H1 (cell line): ENCODE data around the gene PPM1L. TPM values are rescaled to one million over a fixed set of nuclear protein-coding genes. Genes with fewer than 3 reads are reported as not detected.

Experiments used
- CTCF ChIA-PET: fragments of 300-600 bp; sonication (Branson Sonifier 250); formaldehyde crosslinking; loops from one replicate; lab custom pipeline; 2021; ENCODE audit not compliant: partially characterized antibody; lab: Charles Lee
- POLR2A ChIA-PET: fragments of 300-600 bp; sonication (Branson Sonifier 250); formaldehyde crosslinking; loops from one replicate; lab custom pipeline; 2021; ENCODE audit warnings: inconsistent platforms; ENCODE audit not compliant: partially characterized antibody; lab: Charles Lee
- DNase-seq, 2 experiments: peaks; one replicate each; pipeline versions ENCODE4 v3.0.0 to v3.0.0-alpha.2; 2010 to 2022; ENCODE audit warnings: low spot score in 2 of 2, low read depth in 1 of 2, mixed read lengths in 1 of 2
- FAIRE-seq: peaks from 2 replicates; lab custom pipeline; 2011; peaks lifted over from hg19 to GRCh38; lab: Jason Lieb, UNC
- H2AFZ ChIP-seq: 2 replicates; pipeline ENCODE4 v1.8.1; 2012; ENCODE audit warnings: low read length, inconsistent platforms
- H2AK5ac ChIP-seq: 2 replicates; pipeline ENCODE4 v1.6.1; 2013; ENCODE audit warnings: low read depth, low read length
- H2BK120ac ChIP-seq: replicated peaks from 2 replicates; pipeline ENCODE3; 2013; ENCODE audit warnings: low read depth, low read length, inconsistent platforms
- H2BK12ac ChIP-seq: 2 replicates; pipeline ENCODE4 v1.6.1; 2013; ENCODE audit warnings: low read depth, low read length
- H2BK15ac ChIP-seq: 2 replicates; pipeline ENCODE4 v1.6.1; 2013; ENCODE audit warnings: low read length
- H2BK20ac ChIP-seq: 2 replicates; pipeline ENCODE4 v1.6.1; 2013; ENCODE audit warnings: low read length
- H2BK5ac ChIP-seq: 2 replicates; pipeline ENCODE4 v1.6.1; 2013; ENCODE audit warnings: low read depth, low read length
- H3K14ac ChIP-seq: 2 replicates; pipeline ENCODE4 v1.6.1; 2013; ENCODE audit warnings: inconsistent platforms; ENCODE audit not compliant: insufficient read length
- H3K18ac ChIP-seq: 2 replicates; pipeline ENCODE4 v1.6.1; 2013; ENCODE audit warnings: low read length; ENCODE audit errors: extremely low read depth
- H3K23ac ChIP-seq: 2 replicates; pipeline ENCODE4 v1.6.1; 2013; ENCODE audit warnings: inconsistent platforms; ENCODE audit not compliant: insufficient read length
- H3K23me2 ChIP-seq: 2 replicates; pipeline ENCODE4 v1.6.1; 2013; ENCODE audit warnings: low read depth, low read length
- H3K27ac ChIP-seq: 2 replicates; pipeline ENCODE4 v1.6.1; 2011; ENCODE audit warnings: low read depth, low read length, inconsistent platforms
- H3K27me3 ChIP-seq, 4 experiments: replicated peaks in 1 of 4; 1 replicate in 1 of 4; 2 replicates in 3 of 4; pipeline versions ENCODE4 v1.6.1 to v1.8.1; 2011 to 2013; ENCODE audit warnings: low read length in 3 of 4, mild to moderate bottlenecking in 3 of 4, inconsistent platforms in 2 of 4, mixed read lengths in 2 of 4, moderate library complexity in 1 of 4; ENCODE audit not compliant: control insufficient read depth in 3 of 4, insufficient read depth in 3 of 4; ENCODE audit errors: extremely low read depth in 1 of 4
- H3K36me3 ChIP-seq, 4 experiments: 2 replicates each; pipeline versions ENCODE4 v1.6.1 to v1.8.1; 2011 to 2013; ENCODE audit warnings: mild to moderate bottlenecking in 4 of 4, low read length in 3 of 4, moderate library complexity in 2 of 4, control low read depth in 1 of 4, inconsistent platforms in 1 of 4; ENCODE audit not compliant: insufficient read depth in 4 of 4, control insufficient read depth in 2 of 4
- H3K4ac ChIP-seq: replicated peaks from 2 replicates; pipeline ENCODE3; 2013; ENCODE audit warnings: low read length, low read depth, mixed read lengths, inconsistent platforms; ENCODE audit not compliant: insufficient read length
- H3K4me1 ChIP-seq, 4 experiments: replicated peaks in 1 of 4; 1 replicate in 1 of 4; 2 replicates in 3 of 4; pipeline versions ENCODE4 v1.6.1 to v1.8.1; 2011 to 2013; ENCODE audit warnings: low read length in 3 of 4, inconsistent platforms in 2 of 4, mixed read lengths in 1 of 4; ENCODE audit not compliant: insufficient read depth in 4 of 4, control insufficient read depth in 3 of 4
- H3K4me2 ChIP-seq, 2 experiments: 2 replicates each; pipeline versions ENCODE4 v1.6.1 to v1.8.1; 2011 to 2013; ENCODE audit warnings: low read depth in 2 of 2, low read length in 2 of 2, control low read depth in 1 of 2, inconsistent platforms in 1 of 2, mild to moderate bottlenecking in 1 of 2; ENCODE audit not compliant: insufficient read depth in 1 of 2
- H3K4me3 ChIP-seq, 4 experiments: fragments of 200-600, 300-600 bp in 1 of 4; sonication (generic), shearing (Covaris generic), sonication (Bioruptor Twin) in 1 of 4; 2 replicates each; pipeline versions ENCODE4 v1.5.1 to v1.8.1; 2011 to 2016; ENCODE audit warnings: low read length in 4 of 4, low read depth in 3 of 4, control low read depth in 2 of 4, inconsistent platforms in 2 of 4, mild to moderate bottlenecking in 2 of 4, mixed read lengths in 1 of 4, moderate library complexity in 1 of 4; ENCODE audit not compliant: insufficient read depth in 2 of 4; ENCODE audit errors: extremely low read depth in 1 of 4
- H3K56ac ChIP-seq: replicated peaks from 2 replicates; pipeline ENCODE3; 2013; ENCODE audit warnings: low read depth, mild to moderate bottlenecking, mixed read lengths, low read length, inconsistent platforms; ENCODE audit not compliant: insufficient read length
- H3K79me1 ChIP-seq: 2 replicates; pipeline ENCODE4 v1.6.1; 2013; ENCODE audit warnings: low read depth, low read length, control low read depth
- H3K79me2 ChIP-seq, 2 experiments: 2 replicates each; pipeline versions ENCODE4 v1.6.1 to v1.8.1; 2012 to 2013; ENCODE audit warnings: low read length in 2 of 2, mild to moderate bottlenecking in 2 of 2, inconsistent platforms in 1 of 2; ENCODE audit not compliant: insufficient read depth in 2 of 2, control insufficient read depth in 1 of 2
- H3K9ac ChIP-seq, 4 experiments: replicated peaks in 1 of 4; 1 replicate in 1 of 4; 2 replicates in 3 of 4; pipeline versions ENCODE4 v1.6.1 to v1.8.1; 2011 to 2013; ENCODE audit warnings: low read depth in 3 of 4, low read length in 3 of 4, control low read depth in 2 of 4, mild to moderate bottlenecking in 2 of 4, moderate library complexity in 2 of 4, inconsistent platforms in 1 of 4; ENCODE audit errors: extremely low read depth in 1 of 4
- H3K9me3 ChIP-seq, 2 experiments: 2 replicates each; pipeline versions ENCODE4 v1.6.1 to v1.8.1; 2012 to 2013; ENCODE audit warnings: mild to moderate bottlenecking in 2 of 2, moderate library complexity in 2 of 2, control low read depth in 1 of 2, inconsistent platforms in 1 of 2, low read depth in 1 of 2, low read length in 1 of 2, mixed read lengths in 1 of 2; ENCODE audit not compliant: insufficient read depth in 2 of 2
- H4K20me1 ChIP-seq, 2 experiments: replicated peaks in 1 of 2; 2 replicates each; pipeline versions ENCODE3 to v1.8.1; 2011 to 2013; ENCODE audit warnings: inconsistent platforms in 2 of 2, low read length in 2 of 2, mild to moderate bottlenecking in 1 of 2; ENCODE audit not compliant: insufficient read depth in 2 of 2, control insufficient read depth in 1 of 2
- H4K5ac ChIP-seq: 2 replicates; pipeline ENCODE4 v1.6.1; 2013; ENCODE audit warnings: low read length, low read depth, mixed read lengths, inconsistent platforms; ENCODE audit not compliant: insufficient read length
- H4K8ac ChIP-seq: 2 replicates; pipeline ENCODE4 v1.8.0; 2013; ENCODE audit warnings: mild to moderate bottlenecking, moderate library complexity, low read length, inconsistent platforms; ENCODE audit not compliant: insufficient read depth; ENCODE audit errors: extremely low read depth
- H4K91ac ChIP-seq: replicated peaks from 2 replicates; pipeline ENCODE3; 2013; ENCODE audit warnings: low read length, mixed read lengths, inconsistent platforms; ENCODE audit not compliant: insufficient read length
- ATF3 ChIP-seq: IDR thresholded peaks from 2 replicates; pipeline ENCODE4 v1.6.1; 2011; ENCODE audit warnings: low read depth, mild to moderate bottlenecking, low read length; ENCODE audit not compliant: insufficient read depth
- BACH1 ChIP-seq: IDR thresholded peaks from 2 replicates; pipeline ENCODE4 v1.6.1; 2012; ENCODE audit warnings: low read length, improper control_type of control experiment
- EP300 ChIP-seq, 2 experiments: IDR thresholded peaks; 1 replicate in 1 of 2; 2 replicates in 1 of 2; pipeline ENCODE4 v1.6.1; 2011 to 2012; ENCODE audit warnings: low read depth in 2 of 2, low read length in 2 of 2, mild to moderate bottlenecking in 2 of 2, borderline replicate concordance in 1 of 2, inconsistent platforms in 1 of 2, moderate library complexity in 1 of 2
- GTF2F1 ChIP-seq: IDR thresholded peaks from 2 replicates; pipeline ENCODE4 v1.6.1; 2012; ENCODE audit warnings: low read depth, low read length, improper control_type of control experiment, borderline replicate concordance
- NANOG ChIP-seq: IDR thresholded peaks from 2 replicates; pipeline ENCODE4 v1.6.1; 2011; ENCODE audit warnings: low read length, low read depth, mild to moderate bottlenecking, inconsistent platforms; ENCODE audit not compliant: insufficient read depth, poor library complexity, severe bottlenecking
- RNF2 ChIP-seq: fragments of 200-900, 300-1000 bp; sonication (generic); IDR thresholded peaks from 2 replicates; pipeline ENCODE4 v1.7.1; 2016; ENCODE audit warnings: borderline replicate concordance, low read depth, mild to moderate bottlenecking, antibody characterized with exemption, low read length; ENCODE audit not compliant: poor library complexity, severe bottlenecking; ENCODE audit errors: missing control alignments
- TEAD4 ChIP-seq: IDR thresholded peaks from 2 replicates; pipeline ENCODE4 v1.6.1; 2012; ENCODE audit warnings: low read depth, low read length, inconsistent platforms, mixed read lengths
- WGBS, 2 experiments: shearing (Covaris generic) in 1 of 2; methylation state at CpG; one replicate each; pipeline versions ENCODE4 v1.1.6 to v1.1.7; 2013 to 2015; ENCODE audit warnings: low lambda C conversion rate in 2 of 2, mixed read lengths in 2 of 2, inconsistent platforms in 1 of 2, low coverage in 1 of 2, missing lambda C conversion rate in 1 of 2; ENCODE audit not compliant: insufficient replicate concordance in 2 of 2, insufficient coverage in 1 of 2, insufficient read length in 1 of 2; ENCODE audit errors: extremely low coverage in 1 of 2, missing lambda C conversion rate in 1 of 2; 5-methylcytosine and 5-hydroxymethylcytosine counted together
- polyA plus RNA-seq, 7 experiments: library from polyadenylated mRNA; depleted of rRNA in 3 of 7; stranded (reverse) in 5 of 7; unstranded in 2 of 7; fragments of >200 nt in 5 of 7; fragments of 200-250 nt in 2 of 7; gene quantifications; 1 replicate in 5 of 7; 2 replicates in 1 of 7; 4 replicates in 1 of 7; pipeline versions ENCODE4 v1.2.1 to v1.2.3, GENCODE V29; 2011 to 2013; ENCODE audit warnings: missing spikeins in 2 of 7, mixed read lengths in 2 of 7
- total RNA-seq: library from RNA; stranded (reverse); fragmentation: NEBNext Ultra II Directional; extraction: Animal tissue kit (Norgen Biotek cat#: 25700); gene quantifications from 2 replicates; pipeline ENCODE4 v1.2.1, GENCODE V29; 2021

The PPM1L gene
- total and polyA plus RNA-seq, 2 of the 8 experiments (the other 6 are each of a cell fraction or from before 2014, with no cell fraction given) = 2.8 to 18.1 TPM

- H3K23ac ChIP-seq = no peak overlapping the region
- 82% methylated on average over 3 of the region's 3 CpGs; no CpG with 5 or more reads in 1 of the 2 experiments for WGBS, 2 experiments
- H3K56ac ChIP-seq = no peak overlapping the region
- H3K4me2 ChIP-seq = no peak overlapping the region
- no peaks in the 10 kb centered on the region for H3K4me1 ChIP-seq
- H3K36me3 ChIP-seq = no peaks in the 10 kb centered on the region
- no peak overlapping the region for H4K91ac ChIP-seq
- ChIA-PET POLR2A (interaction anchor here (0.9 kb wide), 1 partner anchor 40 kb away, joined by 3 read pairs; no protein-coding TSS in a partner anchor), CTCF (interaction anchor here (0.8 kb wide), 1 partner anchor 12 kb away, joined by 3 read pairs; no protein-coding TSS in a partner anchor)
- no peak overlapping the region for H3K9ac ChIP-seq
- H3K79me2 ChIP-seq = no peaks in the 10 kb centered on the region
- no peaks in the 10 kb centered on the region; the same call in 1 of the 2 replicates for H3K79me1 ChIP-seq
- no peak overlapping the region for H2BK120ac ChIP-seq
- FAIRE-seq (no peak), DNase-seq (no peak)
- H3K9me3 ChIP-seq = no peaks in the 10 kb centered on the region
- H2AK5ac ChIP-seq = no peak overlapping the region
- no peak overlapping the region for H2BK5ac ChIP-seq
- H2BK20ac ChIP-seq = no peak overlapping the region
- H3K27ac ChIP-seq = no peak overlapping the region
- no peak overlapping the region for H2BK15ac ChIP-seq
- no peaks in the 10 kb centered on the region; a peak in 1 of 7 replicates for H3K27me3 ChIP-seq
- H2AFZ ChIP-seq = no peak overlapping the region
- no peak overlapping the region for H4K8ac ChIP-seq
- H3K14ac ChIP-seq = no peak overlapping the region
- no peak overlapping the region for H3K4me3 ChIP-seq
- no peaks in the 10 kb centered on the region for H4K20me1 ChIP-seq
- no peak overlapping the region for H2BK12ac ChIP-seq
- H3K18ac ChIP-seq = no peak overlapping the region
- H3K4ac ChIP-seq = no peak overlapping the region
- no peaks in the 10 kb centered on the region for H3K23me2 ChIP-seq
- no peak overlapping the region for H4K5ac ChIP-seq
- TF ChIP-seq TEAD4 (no peak), BACH1 (no peak), NANOG (no peak), RNF2 (no peak), GTF2F1 (no peak), EP300 (IDR thresholded peaks at IDR 0.05; ENCODE audit: borderline replicate concordance in 1 of 2, low read depth in 2 of 2, low read length in 2 of 2) (no peak), ATF3 (no peak)
Observed at GRCh38 chr3:160842021-160843005, 86.3 kb downstream of the PPM1L start.
